ENCODE measurements around the gene SEC16B. TPM values are rescaled to one million over a fixed set of nuclear protein-coding genes. Genes with fewer than 3 reads are reported as not detected.
A peak's percentile ranks its signal among the peaks of the same experiment; 100 is the strongest.

The SEC16B gene
- total RNA-seq (2016; rRNA removed; fragmentation: Illumina TruSeq; extraction: Trizol) (5.3 and 5.8 TPM in 2 replicates), polyA plus RNA-seq (2011; rRNA removed) (4.6 and 6.9 TPM in 2 replicates), polyA minus RNA-seq (2011; rRNA and poly(A)+ RNA removed; ENCODE audit: low replicate concordance) (0.23 and 7.7 TPM in 2 replicates), Bru-seq, nascent RNA (percentile 54 among the genes with signal in this experiment), BruChase-seq, experiment 1, labeled RNA remaining after a 6-hour chase (percentile 34 among the genes with signal in this experiment), BruChase-seq, experiment 2, labeled RNA remaining after a 2-hour chase (percentile 56 among the genes with signal in this experiment)
- total RNA-seq (2016; cell fraction: cytosol; rRNA removed; fragmentation: Illumina TruSeq; extraction: Trizol; ENCODE audit: low read depth), result 0.26 and 0.61 TPM in 2 replicates
- 5.5 and 5.9 TPM in 2 replicates for total RNA-seq (2016; cell fraction: insoluble cytoplasmic fraction; rRNA removed; fragmentation: Illumina TruSeq; extraction: Trizol)
- total RNA-seq (2016; cell fraction: membrane; rRNA removed; fragmentation: Illumina TruSeq; extraction: Trizol), result 1.7 and 1.8 TPM in 2 replicates
- 4.7 and 7.1 TPM in 2 replicates for total RNA-seq (2016; cell fraction: nucleus; rRNA removed; fragmentation: Illumina TruSeq; extraction: Trizol)
- 2.9 and 3.8 TPM in 2 replicates for polyA plus RNA-seq (2011; cell fraction: cytosol; rRNA removed)
- polyA plus RNA-seq (2011; cell fraction: nucleus; rRNA removed), result 16.5 and 18.0 TPM in 2 replicates
- 3.5 and 6.2 TPM in 2 replicates for polyA plus RNA-seq (2012)
- polyA plus RNA-seq (2016; cell fraction: cytosol; fragmentation: Illumina TruSeq; extraction: Trizol; ENCODE audit: low read depth), result 0.64 and 0.66 TPM in 2 replicates
- polyA plus RNA-seq (2016; cell fraction: insoluble cytoplasmic fraction; fragmentation: Illumina TruSeq; extraction: Trizol; ENCODE audit: low read depth), result 5.1 and 5.9 TPM in 2 replicates
- 1.5 and 1.7 TPM in 2 replicates for polyA plus RNA-seq (2016; cell fraction: membrane; fragmentation: Illumina TruSeq; extraction: Trizol; ENCODE audit: low read depth)
- polyA plus RNA-seq (2016; cell fraction: nucleus; fragmentation: Illumina TruSeq; extraction: Trizol; ENCODE audit: insufficient read depth, low read depth), result 8.9 and 9.0 TPM in 2 replicates
- polyA minus RNA-seq (2011; cell fraction: cytosol; rRNA and poly(A)+ RNA removed), result 1.5 and 1.8 TPM in 2 replicates
- 9.7 and 11.6 TPM in 2 replicates for polyA minus RNA-seq (2011; cell fraction: nucleus; rRNA and poly(A)+ RNA removed)
- long read RNA-seq, experiment 1, result 0 reads
- long read RNA-seq, experiment 2, partial matches to known transcripts, result 0 of 2 reads
- long read RNA-seq, experiment 2, other reads (novel, unspliced or antisense), result 2 of 2 reads

GRCh38 chr1:177969825-177970371, at the start of gene SEC16B:
Gene SEC16B (minus strand): TSS chr1:177970058. CDS start chr1:177967981, 2,077 bp downstream.
- FAIRE-seq (peak; percentile 97), DNase-seq (ENCODE audit: low spot score) (peak; percentile 87), ATAC-seq (peak; percentile 99)
- Histone ChIP-seq H3K9me3 (ENCODE audit: low read length) (no peaks in the 10 kb centered on the region), H3K79me2 (ENCODE audit: insufficient read depth, low read length) (no peaks in the 10 kb centered on the region), H3K27me3 (ENCODE audit: control insufficient read depth in 1 of 2, insufficient read depth in 2 of 2, low read length in 2 of 2) (no peaks in the 10 kb centered on the region; a peak in 1 of 5 replicates), H3K4me2 (ENCODE audit: low read depth, low read length) (peak within 1 kb of the TSS; percentile 97), H3K4me3 (replicated peaks in 1 of 3; ENCODE audit: insufficient read depth in 1 of 3, low read depth in 2 of 3, low read length in 3 of 3) (peak within 1 kb of the TSS; percentile 56 to 76 (median 70)), H3K9ac (ENCODE audit: insufficient read depth, low read depth, low read length) (peak within 1 kb of the TSS; percentile 75), H3K36me3 (replicated peaks in 1 of 2; ENCODE audit: control insufficient read depth in 1 of 2, insufficient read depth in 2 of 2, low read length in 2 of 2) (peaks cover 2 to 5% of the 10 kb centered on the region in 2 experiments; a peak in 3 of 5 replicates), H3K4me1 (ENCODE audit: insufficient read depth, low read length) (peaks cover 30% of the 10 kb centered on the region), H3K27ac (ENCODE audit: extremely low read length, insufficient read depth, low read length) (peak within 1 kb of the TSS; percentile 88), H2AFZ (ENCODE audit: low read length) (peak within 1 kb of the TSS; percentile 91), H4K20me1 (ENCODE audit: insufficient read depth, low read length) (no peaks in the 10 kb centered on the region)
- in situ Hi-C loops (cut with HindIII; ENCODE audit: extremely low pct_ligation_motif_present, low pct_unique_long_range_greater_than_20kb) (no loop called here), intact Hi-C loops (cut with micrococcal nuclease; ENCODE audit: unreplicated experiment) (loop anchor here (5.0 kb wide), 1 partner anchor 52 kb away; no protein-coding TSS in a partner anchor)
- 8% methylated on average over 9 of the region's 12 CpGs for WGBS (ENCODE audit: low lambda C conversion rate)
- CTCF ChIA-PET (ENCODE audit: low intra/inter-chr PET ratio, low total read pairs), result no interaction called here
- POLR2A ChIA-PET, result interaction anchor here (0.6 to 2.6 kb wide), 14 partner anchors 9 to 124 kb away, joined by 3 to 16 read pairs (median 6); partner anchors contain the start of gene RASAL2
- no TSS peak for BruUV-seq (replicated peaks)
- TF ChIP-seq, protein P1, sequence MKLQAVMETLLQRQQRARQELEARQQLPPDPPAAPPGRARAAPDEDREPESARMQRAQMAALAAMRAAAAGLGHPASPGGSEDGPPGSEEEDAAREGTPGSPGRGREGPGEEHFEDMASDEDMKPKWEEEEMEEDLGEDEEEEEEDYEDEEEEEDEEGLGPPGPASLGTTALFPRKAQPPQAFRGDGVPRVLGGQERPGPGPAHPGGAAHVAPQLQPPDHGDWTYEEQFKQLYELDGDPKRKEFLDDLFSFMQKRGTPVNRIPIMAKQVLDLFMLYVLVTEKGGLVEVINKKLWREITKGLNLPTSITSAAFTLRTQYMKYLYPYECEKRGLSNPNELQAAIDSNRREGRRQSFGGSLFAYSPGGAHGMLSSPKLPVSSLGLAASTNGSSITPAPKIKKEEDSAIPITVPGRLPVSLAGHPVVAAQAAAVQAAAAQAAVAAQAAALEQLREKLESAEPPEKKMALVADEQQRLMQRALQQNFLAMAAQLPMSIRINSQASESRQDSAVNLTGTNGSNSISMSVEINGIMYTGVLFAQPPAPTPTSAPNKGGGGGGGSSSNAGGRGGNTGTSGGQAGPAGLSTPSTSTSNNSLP (IDR thresholded peaks at IDR 0.05; ENCODE audit: low read depth, low read length), result 0 out of 2 replicates have a peak, but pooled peaks have one; percentile 10
- TF ChIP-seq PATZ1 (CRISPR knock-in tag; IDR thresholded peaks at IDR 0.05) (peak; percentile 35; the same call in 1 of the 2 replicates), SMC3 (IDR thresholded peaks at IDR 0.05; ENCODE audit: low read length) (0 out of 2 replicates have a peak, but pooled peaks have one; percentile 18), YEATS4 (CRISPR knock-in tag; IDR thresholded peaks at IDR 0.05; ENCODE audit: borderline replicate concordance) (peak; percentile 35; the same call in 1 of the 2 replicates), ZNF124 (CRISPR knock-in tag; IDR thresholded peaks at IDR 0.05) (no peak), NCOR1 (IDR thresholded peaks at IDR 0.05; ENCODE audit: borderline replicate concordance, low read length) (peak; percentile 64), CERS6 (CRISPR knock-in tag; IDR thresholded peaks at IDR 0.05) (no peak), MEIS2 (CRISPR knock-in tag; IDR thresholded peaks at IDR 0.05) (peak; percentile 40; the same call in 1 of the 2 replicates), MED1 (CRISPR knock-in tag; IDR thresholded peaks at IDR 0.05) (peak; percentile 29; the same call in 1 of the 2 replicates), PHF20 (CRISPR knock-in tag; IDR thresholded peaks at IDR 0.05) (peak; percentile 74), MLLT10 (CRISPR knock-in tag; IDR thresholded peaks at IDR 0.05) (no peak), ZNF788 (CRISPR knock-in tag; IDR thresholded peaks at IDR 0.05; ENCODE audit: borderline replicate concordance) (peak; percentile 58; the same call in 1 of the 2 replicates), ZNF709 (CRISPR knock-in tag; IDR thresholded peaks at IDR 0.05) (no peak), RARG (CRISPR knock-in tag; IDR thresholded peaks at IDR 0.05; ENCODE audit: low read depth) (no peak), ZSCAN31 (CRISPR knock-in tag; IDR thresholded peaks at IDR 0.05; ENCODE audit: low read depth) (0 out of 2 replicates have a peak, but pooled peaks have one; percentile 30)

Data from HepG2 (cell line).